GM10248 (cell line): ENCODE data around the gene WDR5B.

ENCODE experiments used
- CTCF ChIA-PET: fragments of 300-600 bp; sonication (Branson Sonifier 250); formaldehyde crosslinking; extraction: SDS; loops from one replicate; lab custom pipeline; 2021; ENCODE audit warnings: antibody characterized with exemption; lab: Yijun Ruan, JAX
- POLR2A ChIA-PET: fragments of 350-650 bp; sonication (Branson Sonifier 250); formaldehyde crosslinking; extraction: SDS; loops from one replicate; lab custom pipeline; 2020; ENCODE audit warnings: antibody characterized with exemption; lab: Yijun Ruan, JAX
- DNase-seq: peaks from one replicate; pipeline ENCODE4 v3.0.0; 2012; ENCODE audit errors: extremely low spot score
- TF ChIP-seq, protein P1 (sequence below): IDR thresholded peaks from 2 replicates; pipeline ENCODE4 v1.5.1; 2012; ENCODE audit warnings: mild to moderate bottlenecking, low read depth; ENCODE audit errors: extremely low read depth, missing control alignments, control extremely low read depth

Gene WDR5B

DNA sequence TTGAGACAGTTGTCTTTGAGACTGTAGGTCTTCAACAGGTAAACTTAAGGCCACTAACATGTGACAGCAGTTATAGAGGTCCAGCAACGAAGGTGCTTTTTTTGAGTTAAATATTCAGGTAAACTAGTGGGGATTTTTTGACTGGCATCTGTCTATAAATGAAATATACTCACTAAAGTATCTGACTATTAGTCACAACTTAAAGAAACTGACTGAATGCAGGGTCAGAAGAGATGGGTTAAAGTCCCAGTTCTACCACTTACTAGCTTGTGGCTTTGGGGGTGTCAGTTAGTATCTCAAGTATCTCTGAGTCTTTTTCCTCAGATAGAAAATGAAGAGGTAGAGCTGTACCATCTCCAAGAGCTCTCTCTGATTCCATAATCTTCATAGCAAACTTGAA lies 50.8 kb downstream of the WDR5B start:
- TF ChIP-seq, protein P1, sequence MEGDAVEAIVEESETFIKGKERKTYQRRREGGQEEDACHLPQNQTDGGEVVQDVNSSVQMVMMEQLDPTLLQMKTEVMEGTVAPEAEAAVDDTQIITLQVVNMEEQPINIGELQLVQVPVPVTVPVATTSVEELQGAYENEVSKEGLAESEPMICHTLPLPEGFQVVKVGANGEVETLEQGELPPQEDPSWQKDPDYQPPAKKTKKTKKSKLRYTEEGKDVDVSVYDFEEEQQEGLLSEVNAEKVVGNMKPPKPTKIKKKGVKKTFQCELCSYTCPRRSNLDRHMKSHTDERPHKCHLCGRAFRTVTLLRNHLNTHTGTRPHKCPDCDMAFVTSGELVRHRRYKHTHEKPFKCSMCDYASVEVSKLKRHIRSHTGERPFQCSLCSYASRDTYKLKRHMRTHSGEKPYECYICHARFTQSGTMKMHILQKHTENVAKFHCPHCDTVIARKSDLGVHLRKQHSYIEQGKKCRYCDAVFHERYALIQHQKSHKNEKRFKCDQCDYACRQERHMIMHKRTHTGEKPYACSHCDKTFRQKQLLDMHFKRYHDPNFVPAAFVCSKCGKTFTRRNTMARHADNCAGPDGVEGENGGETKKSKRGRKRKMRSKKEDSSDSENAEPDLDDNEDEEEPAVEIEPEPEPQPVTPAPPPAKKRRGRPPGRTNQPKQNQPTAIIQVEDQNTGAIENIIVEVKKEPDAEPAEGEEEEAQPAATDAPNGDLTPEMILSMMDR: no peak
- ChIA-PET POLR2A (no interaction called here), CTCF (interaction anchor here (1.0 to 4.3 kb wide), 5 partner anchors 13 to 263 kb away, joined by 3 to 19 read pairs (median 4); partner anchors contain the start of genes CSTA and FAM162A)
- DNase-seq: no peak

DNA sequence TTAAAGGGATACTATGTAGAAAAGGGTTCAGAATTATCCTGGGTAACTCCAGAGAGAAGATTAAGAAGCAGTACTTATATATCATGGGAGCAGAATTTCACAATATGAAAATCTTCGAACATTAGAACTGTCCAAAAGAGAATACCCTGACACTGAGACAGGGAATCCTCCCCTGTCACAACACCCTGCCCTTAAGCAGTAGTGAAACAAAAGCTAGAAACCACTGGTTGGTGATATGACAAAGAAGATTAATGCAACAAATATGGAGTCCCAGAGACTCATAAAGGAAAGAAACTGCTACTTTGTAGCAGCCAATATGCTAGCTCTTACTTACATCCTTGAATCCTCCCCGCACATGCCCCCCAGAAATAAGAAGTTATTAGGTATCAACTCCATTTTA lies 51.4 kb downstream of the WDR5B start:
- POLR2A ChIA-PET: no interaction called here
- CTCF ChIA-PET: interaction anchor here (1.0 to 4.3 kb wide), 4 partner anchors 12 to 263 kb away, joined by 3 to 19 read pairs (median 4); partner anchors contain the start of genes CSTA and FAM162A
- TF ChIP-seq, protein P1: no peak
- DNase-seq: no peak
